BE2C (cell line): ENCODE measurements around the gene LIME1.

Experiments
- DNase-seq: peaks from one replicate; pipeline ENCODE4 v3.0.0-alpha.2; 2020
- H3K27me3 ChIP-seq: fragments of 250-450 bp; sonication (Bioruptor Pico); 2 replicates; pipeline ENCODE4 v1.5.1; 2020; ENCODE audit warnings: mild to moderate bottlenecking
- H3K36me3 ChIP-seq: fragments of 250-450 bp; sonication (Bioruptor Pico); 2 replicates; pipeline ENCODE4 v1.5.1; 2020; ENCODE audit warnings: mild to moderate bottlenecking
- H3K4me1 ChIP-seq: fragments of 250-450 bp; sonication (Bioruptor Pico); 2 replicates; pipeline ENCODE4 v1.5.1; 2020
- H3K4me3 ChIP-seq: 2 replicates; pipeline ENCODE4 v1.5.1; 2011; ENCODE audit warnings: low read depth, low read length
- H3K9me3 ChIP-seq: fragments of 250-450 bp; sonication (Bioruptor Pico); 2 replicates; pipeline ENCODE4 v1.5.1; 2020
- TF ChIP-seq, protein P1 (sequence below): IDR thresholded peaks from 2 replicates; pipeline ENCODE4 v1.5.1; 2012; ENCODE audit warnings: mild to moderate bottlenecking, low read depth, low read length

Gene LIME1

DNA sequence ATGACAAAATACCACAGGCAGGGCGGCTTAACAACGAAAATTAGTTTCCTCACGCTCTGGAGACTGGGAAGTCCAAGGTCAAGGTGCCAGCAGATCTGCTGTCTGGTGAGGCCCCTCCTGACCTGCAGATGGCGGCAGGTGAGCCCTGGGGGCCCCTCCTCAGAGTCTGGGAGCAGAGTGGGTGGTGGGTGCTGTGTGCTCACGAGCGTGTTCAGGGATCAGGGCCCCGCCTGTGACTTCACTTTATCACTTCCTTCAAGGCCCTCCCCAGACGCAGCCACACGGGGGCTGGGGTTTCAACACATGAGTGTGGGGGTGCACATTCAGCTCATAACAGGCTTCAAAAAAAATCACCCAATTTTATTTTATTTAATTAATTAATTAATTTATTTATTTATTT is 42.4 kb downstream of the LIME1 start:
- Histone ChIP-seq H3K4me3 (no peak overlapping the region), H3K27me3 (no peaks in the 10 kb centered on the region), H3K9me3 (peaks cover 4% of the 10 kb centered on the region; the same call in 1 of the 2 replicates), H3K4me1 (no peaks in the 10 kb centered on the region), H3K36me3 (no peaks in the 10 kb centered on the region)
- DNase-seq: no peak
- TF ChIP-seq, protein P1, sequence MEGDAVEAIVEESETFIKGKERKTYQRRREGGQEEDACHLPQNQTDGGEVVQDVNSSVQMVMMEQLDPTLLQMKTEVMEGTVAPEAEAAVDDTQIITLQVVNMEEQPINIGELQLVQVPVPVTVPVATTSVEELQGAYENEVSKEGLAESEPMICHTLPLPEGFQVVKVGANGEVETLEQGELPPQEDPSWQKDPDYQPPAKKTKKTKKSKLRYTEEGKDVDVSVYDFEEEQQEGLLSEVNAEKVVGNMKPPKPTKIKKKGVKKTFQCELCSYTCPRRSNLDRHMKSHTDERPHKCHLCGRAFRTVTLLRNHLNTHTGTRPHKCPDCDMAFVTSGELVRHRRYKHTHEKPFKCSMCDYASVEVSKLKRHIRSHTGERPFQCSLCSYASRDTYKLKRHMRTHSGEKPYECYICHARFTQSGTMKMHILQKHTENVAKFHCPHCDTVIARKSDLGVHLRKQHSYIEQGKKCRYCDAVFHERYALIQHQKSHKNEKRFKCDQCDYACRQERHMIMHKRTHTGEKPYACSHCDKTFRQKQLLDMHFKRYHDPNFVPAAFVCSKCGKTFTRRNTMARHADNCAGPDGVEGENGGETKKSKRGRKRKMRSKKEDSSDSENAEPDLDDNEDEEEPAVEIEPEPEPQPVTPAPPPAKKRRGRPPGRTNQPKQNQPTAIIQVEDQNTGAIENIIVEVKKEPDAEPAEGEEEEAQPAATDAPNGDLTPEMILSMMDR: no peak

DNA sequence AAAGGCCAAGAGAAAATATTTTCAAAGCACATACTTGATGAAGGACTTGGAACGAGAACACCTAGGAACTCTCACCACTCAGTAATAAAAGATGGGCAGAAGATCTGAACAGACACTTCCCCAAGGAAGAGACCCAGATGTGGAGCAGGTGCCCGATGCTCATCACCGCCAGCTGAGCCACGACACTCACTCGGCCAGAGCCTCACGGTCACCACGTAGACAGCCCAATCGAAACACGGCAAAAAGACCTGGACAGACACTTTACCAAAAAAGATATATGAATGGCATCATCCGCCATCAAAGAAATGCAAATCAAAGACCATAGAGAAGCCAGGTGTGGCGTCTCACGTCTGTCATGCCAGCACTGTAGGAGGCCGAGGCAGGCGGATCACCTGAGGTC is 44.7 kb downstream of the LIME1 start:
- TF ChIP-seq, protein P1: no peak
- DNase-seq: no peak

DNA sequence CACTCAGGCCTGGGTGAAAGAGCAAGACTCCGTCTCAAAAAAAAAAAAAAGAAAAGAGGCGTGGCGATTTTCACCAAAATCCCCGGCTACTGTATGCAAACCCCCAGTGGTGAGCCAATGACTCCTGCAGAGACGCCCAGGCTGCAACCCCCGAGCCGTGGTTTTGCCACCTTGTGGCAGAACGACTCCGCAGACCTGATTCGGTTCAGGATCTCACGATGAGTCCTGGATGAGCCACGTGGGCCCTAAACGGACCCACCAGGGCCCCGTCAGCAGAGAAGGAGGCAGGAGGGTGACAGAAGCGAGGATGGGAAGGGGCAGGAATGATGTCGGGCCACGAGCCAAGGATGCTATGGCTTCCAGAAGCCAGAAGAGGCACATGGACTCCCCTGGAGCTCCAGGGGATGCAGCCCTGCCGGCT is 45.6 kb downstream of the LIME1 start:
- TF ChIP-seq, protein P1: no peak
- H3K4me3 ChIP-seq: no peak overlapping the region
- H3K4me1 ChIP-seq: no peaks in the 10 kb centered on the region
- no peak for DNase-seq
- no peaks in the 10 kb centered on the region for H3K27me3 ChIP-seq
- H3K36me3 ChIP-seq: no peaks in the 10 kb centered on the region
- peaks cover 4% of the 10 kb centered on the region; the same call in 1 of the 2 replicates for H3K9me3 ChIP-seq

More for the DNA sequence above, 44.7 kb downstream of the LIME1 start:
- Histone ChIP-seq H3K4me1 (no peaks in the 10 kb centered on the region), H3K4me3 (no peak overlapping the region), H3K27me3 (no peaks in the 10 kb centered on the region), H3K9me3 (peaks cover 4% of the 10 kb centered on the region; the same call in 1 of the 2 replicates), H3K36me3 (no peaks in the 10 kb centered on the region)

DNA sequence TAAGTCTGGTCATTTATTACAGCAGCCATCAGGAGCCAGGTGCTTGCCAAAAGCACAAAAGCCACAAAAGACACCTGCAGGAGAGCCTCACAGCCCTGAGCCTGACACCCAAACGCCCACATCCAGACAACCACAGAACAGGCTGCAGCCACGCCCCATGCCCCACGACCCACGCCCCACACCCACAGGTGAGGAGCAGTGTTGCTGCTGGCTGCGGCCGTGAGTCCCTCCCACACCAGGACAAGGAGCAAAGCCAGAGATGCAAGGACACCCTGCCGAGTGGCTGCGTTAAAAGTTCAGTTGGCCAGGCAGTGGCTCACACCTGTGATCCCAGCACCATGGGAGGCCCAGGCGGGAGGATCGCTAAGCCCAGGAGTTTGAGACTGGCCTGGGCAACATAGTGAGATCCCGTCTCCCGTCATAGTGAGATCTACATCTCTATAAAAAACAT is 46.1 kb downstream of the LIME1 start:
- Histone ChIP-seq H3K9me3 (peaks cover 2% of the 10 kb centered on the region; the same call in 1 of the 2 replicates), H3K4me1 (no peaks in the 10 kb centered on the region), H3K4me3 (no peak overlapping the region), H3K27me3 (no peaks in the 10 kb centered on the region), H3K36me3 (no peaks in the 10 kb centered on the region)
- TF ChIP-seq, protein P1: no peak
- DNase-seq: no peak

DNA sequence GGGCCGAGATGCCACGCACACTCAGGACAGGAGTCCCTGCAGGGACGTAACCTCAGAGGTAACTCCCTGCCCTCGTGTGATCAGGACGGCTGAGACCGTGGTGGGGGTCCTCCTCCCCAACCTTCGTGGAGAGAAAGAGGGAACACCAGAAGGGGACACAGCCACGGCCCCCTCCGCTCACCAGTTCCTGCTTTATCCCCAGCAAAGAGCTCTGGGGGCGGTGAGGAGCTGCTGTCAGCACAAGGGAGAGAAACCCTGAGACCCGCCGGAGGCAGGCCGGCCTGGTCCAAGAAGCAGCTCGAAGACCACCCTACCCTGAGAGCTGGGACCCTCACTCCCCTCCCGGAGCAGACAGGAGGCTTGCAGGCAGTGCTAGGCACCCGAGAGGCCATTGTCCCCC is 47.5 kb downstream of the LIME1 start:
- H3K9me3 ChIP-seq: no peaks in the 10 kb centered on the region
- H3K36me3 ChIP-seq: no peaks in the 10 kb centered on the region
- TF ChIP-seq, protein P1: no peak

DNA sequence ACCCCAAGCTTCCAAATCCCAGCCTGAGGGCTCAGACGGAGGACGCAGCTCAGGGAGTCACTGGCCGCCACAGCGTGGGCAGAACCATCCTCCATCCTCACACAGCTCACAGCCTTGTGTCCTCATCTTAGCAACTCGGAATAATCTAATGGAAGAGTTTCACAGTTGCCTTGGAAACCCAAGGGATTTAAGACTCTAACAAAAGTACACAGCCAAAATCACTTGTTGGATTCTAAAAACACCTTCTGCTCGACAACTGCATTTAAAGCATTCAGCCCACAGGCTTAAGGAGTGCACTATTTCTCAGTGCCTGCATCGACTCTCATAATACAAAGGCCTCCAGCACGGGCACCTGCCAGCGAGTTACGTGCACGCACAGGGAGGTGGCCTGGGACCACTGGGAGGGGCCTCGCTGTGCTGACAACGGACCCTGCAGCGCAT is 49.2 kb downstream of the LIME1 start:
- H3K4me3 ChIP-seq: no peak overlapping the region
- no peaks in the 10 kb centered on the region for H3K9me3 ChIP-seq
- no peaks in the 10 kb centered on the region for H3K27me3 ChIP-seq
- no peaks in the 10 kb centered on the region for H3K36me3 ChIP-seq
- no peaks in the 10 kb centered on the region for H3K4me1 ChIP-seq
- TF ChIP-seq, protein P1: no peak
- no peak for DNase-seq

More for the DNA sequence above, 47.5 kb downstream of the LIME1 start:
- Histone ChIP-seq H3K4me1 (no peaks in the 10 kb centered on the region), H3K4me3 (no peak overlapping the region), H3K27me3 (no peaks in the 10 kb centered on the region)
- DNase-seq: no peak
